Omental fat pad (tissue), 4 donors: ENCODE data around the gene ARFGAP2. TPM values are rescaled to one million over a fixed set of nuclear protein-coding genes. Genes with fewer than 3 reads are reported as not detected.

Source experiments
- ATAC-seq: fragments of 150-250 bp; one replicate; pipeline ENCODE4 v1.9.1; 2016; ENCODE audit warnings: mild to moderate bottlenecking, moderate library complexity; ENCODE audit not compliant: low FRiP score
- DNase-seq: peaks from one replicate; pipeline ENCODE4 v3.0.0-alpha.2; 2019; ENCODE audit warnings: low spot score
- total RNA-seq, 4 donors: library from RNA; depleted of rRNA; stranded (reverse); fragments of >200 nt; gene quantifications; one replicate each; pipeline ENCODE4 v1.1.0, GENCODE V29; 2016
- TF ChIP-seq, protein P1 (sequence below), 3 donors: fragments of 450-650 bp; IDR thresholded peaks; one replicate each; pipeline ENCODE4 v1.5.1; 2016 to 2017; ENCODE audit warnings: antibody characterized with exemption in 3 of 3, mild to moderate bottlenecking in 3 of 3, moderate library complexity in 2 of 3

ARFGAP2 gene
- total RNA-seq, 4 donors from 2014 or later, result 82.3 to 179 (median 108) TPM

DNA sequence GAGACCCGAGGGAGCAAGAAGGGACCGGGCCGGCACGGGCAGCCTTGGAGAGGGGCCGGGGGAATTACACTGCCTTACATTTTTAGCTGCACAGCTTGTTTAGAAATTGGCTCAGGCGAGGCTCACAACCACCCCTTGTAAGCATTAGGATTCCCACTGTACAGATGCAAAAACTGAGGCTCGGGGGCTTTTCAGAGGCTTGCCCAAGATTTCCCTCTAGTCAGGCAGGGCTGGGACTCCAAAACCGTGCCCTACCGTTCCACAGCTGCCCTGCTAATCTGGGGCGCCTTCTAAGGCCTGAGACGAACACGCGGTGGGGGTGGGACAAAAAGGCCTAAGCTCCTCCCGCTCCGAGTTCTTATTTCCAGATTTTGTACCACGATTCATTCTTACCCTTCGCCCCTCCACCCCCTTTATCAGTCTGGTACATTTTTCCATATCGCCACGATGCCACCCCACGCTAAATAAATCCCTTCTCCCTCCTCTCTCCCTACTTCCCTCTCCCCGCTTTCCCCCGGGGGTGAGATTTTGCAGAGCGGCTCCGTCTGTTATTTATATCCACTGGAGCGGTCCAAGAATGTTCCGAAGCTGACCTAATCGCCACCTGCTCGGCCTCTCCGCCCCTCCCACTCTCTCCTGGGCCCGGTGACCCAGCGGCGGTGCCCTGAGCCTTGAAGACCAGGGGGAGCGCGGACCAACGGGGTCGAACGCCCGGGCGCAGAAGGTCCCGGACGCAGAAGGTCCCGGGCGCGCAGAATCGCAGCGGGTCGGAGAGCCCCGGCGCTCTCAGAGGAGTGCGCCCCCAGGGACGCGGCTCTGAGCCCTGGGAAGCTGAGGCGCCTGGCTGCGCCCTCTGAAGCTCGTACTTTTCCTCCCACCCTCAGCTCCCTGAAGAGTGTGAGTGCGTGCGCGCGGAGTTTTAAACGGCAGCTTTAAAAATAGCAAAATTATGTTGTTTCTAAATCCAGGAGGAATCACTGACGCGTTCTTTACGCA is 10.3 kb upstream of the ARFGAP2 start:
- TF ChIP-seq, protein P1, sequence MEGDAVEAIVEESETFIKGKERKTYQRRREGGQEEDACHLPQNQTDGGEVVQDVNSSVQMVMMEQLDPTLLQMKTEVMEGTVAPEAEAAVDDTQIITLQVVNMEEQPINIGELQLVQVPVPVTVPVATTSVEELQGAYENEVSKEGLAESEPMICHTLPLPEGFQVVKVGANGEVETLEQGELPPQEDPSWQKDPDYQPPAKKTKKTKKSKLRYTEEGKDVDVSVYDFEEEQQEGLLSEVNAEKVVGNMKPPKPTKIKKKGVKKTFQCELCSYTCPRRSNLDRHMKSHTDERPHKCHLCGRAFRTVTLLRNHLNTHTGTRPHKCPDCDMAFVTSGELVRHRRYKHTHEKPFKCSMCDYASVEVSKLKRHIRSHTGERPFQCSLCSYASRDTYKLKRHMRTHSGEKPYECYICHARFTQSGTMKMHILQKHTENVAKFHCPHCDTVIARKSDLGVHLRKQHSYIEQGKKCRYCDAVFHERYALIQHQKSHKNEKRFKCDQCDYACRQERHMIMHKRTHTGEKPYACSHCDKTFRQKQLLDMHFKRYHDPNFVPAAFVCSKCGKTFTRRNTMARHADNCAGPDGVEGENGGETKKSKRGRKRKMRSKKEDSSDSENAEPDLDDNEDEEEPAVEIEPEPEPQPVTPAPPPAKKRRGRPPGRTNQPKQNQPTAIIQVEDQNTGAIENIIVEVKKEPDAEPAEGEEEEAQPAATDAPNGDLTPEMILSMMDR (IDR thresholded peaks at IDR 0.05), result no peak
- DNase-seq (no peak), ATAC-seq (peak; percentile 32)

DNA sequence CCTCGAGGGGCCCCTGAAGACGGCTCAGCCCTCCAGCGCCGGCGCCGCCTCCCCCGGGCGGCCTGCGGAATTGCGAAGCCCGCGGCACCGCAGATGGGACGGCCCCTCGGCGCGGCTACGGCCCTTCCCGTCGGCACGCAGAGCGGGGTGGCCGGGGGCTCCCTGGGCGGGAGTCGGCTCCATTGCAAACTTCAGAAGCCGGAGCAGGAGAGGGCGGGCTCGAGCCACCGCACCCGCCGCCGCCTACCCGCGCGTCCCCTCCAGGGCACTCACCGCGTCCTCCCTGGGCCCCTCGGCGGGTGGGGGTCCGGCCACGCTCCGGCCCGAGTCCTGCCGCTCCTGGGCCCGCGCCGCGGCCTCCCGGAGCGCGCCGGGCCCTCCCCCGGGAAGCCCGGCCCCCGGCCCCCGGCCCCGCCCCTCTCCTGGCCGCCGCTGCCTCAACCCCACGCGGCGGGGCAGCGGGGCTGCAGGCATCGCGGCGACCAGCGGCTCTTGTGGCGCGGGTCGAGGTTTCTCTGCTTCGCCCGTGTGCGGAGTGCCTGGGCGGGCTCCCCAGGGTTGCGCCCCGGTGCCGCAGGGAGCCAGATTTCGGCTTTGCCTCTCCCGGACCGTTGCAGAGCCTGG is 9.5 kb upstream of the ARFGAP2 start, which contains the start of gene PACSIN3:
Gene PACSIN3 (minus strand): TSS at position 359 of the 624 bp plus-strand sequence. CDS start 3,707 bp downstream, outside the sequence.
- DNase-seq (no peak), ATAC-seq (peak; percentile 61)

DNA sequence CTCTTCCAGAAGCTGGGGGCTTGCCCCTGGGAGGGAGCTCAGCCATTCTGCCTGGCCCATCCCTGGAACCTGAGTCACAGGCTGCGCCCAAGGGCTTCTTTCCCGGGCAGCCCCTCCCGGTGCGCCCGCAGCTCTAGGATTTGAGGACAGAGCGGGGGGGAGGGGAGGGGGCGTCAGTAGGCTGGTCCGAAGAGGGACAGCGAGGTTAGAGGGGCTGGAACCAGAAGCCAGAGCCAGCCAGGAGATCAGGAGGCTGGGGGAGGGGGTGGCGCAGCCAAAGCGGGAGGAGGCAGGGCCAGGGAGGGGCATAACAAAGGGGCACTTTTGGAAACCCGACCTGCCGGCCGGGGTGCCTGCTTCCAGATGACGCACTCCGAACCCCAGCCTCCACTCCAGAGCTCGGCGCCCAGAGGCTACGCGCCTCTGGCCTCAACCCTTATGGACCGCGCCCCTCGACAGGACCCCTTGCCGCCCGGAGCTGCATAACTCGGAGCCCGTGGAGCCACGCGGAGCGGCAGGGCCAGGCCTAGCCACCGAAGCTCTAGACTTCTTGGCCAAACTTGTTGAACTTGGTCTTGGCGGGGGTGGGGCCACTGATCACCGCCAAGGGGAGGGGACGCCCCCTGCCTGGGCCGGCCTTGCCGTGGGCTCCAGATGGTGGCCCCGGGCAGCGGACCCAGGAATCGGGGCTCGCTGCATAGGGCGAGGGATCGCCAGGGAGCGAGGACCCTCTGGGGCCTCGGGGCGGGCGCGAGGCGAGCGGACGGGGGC is 8.8 kb upstream of the ARFGAP2 start:
- TF ChIP-seq, protein P1 (IDR thresholded peaks at IDR 0.05), result no peak
- DNase-seq, result no peak
- peak; percentile 50 for ATAC-seq

More for the DNA sequence above, 9.5 kb upstream of the ARFGAP2 start, which contains the start of gene PACSIN3:
- TF ChIP-seq, protein P1 (IDR thresholded peaks at IDR 0.05), result no peak

DNA sequence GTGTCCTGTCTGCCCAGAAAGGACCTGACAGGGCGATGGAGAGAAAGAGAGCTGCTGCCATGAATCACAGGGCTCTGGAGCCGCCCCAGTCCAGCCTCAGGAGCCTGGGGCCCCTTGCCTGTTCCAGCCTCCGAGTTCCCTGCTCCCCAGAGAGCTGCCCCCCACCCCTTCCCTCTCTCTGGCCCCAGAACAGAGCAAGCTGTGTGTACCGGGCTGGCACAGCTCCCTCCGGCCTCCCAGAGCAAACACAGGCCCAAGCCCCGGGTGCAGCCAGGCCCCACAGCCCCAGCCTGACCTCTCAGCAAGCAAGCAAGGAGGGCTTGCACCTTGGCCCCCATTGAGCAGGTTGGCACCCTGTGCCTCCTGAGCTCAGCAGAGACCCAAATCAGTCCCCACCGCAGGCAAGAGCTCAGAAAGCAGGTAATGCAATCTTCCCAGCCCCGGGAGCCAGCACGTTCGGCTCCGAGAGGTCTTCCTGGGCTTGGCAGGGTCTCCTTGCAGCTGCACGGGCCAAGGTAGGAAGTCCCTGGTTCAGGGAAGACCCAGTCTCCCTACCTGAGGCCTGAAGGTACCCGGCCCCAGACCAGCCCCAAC is 8.1 kb upstream of the ARFGAP2 start:
- TF ChIP-seq, protein P1 (IDR thresholded peaks at IDR 0.05), result no peak
- DNase-seq, result no peak
- no peak for ATAC-seq

DNA sequence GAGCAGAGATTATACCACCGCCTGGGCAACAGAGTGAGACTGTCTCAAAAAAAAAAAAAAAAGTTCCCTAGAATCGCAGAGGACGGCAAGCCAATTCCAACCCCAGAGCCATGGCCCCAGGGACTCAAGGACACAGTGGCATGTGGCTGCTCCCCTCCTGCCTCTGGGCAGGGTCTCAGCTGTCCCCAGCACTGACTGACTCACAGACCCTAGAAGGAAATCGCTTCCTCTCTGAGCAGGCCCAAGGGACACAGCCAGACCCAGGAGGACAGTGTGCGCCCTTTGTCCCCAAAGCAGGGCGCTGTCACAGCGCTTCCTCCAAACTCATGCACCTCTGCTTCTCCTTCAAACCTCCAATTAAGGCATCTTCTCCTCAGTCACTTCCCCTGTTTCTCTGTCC is 7.3 kb upstream of the ARFGAP2 start:
- TF ChIP-seq, protein P1 (IDR thresholded peaks at IDR 0.05), result no peak
- no peak for DNase-seq
- ATAC-seq, result no peak
